Measurements from ENCODE around the gene HLA-B.
"Not testable (repeated sequence)": the region's sequence is repeated elsewhere in the genome, so short reads cannot be mapped to it uniquely, and the experiment has no call there.

The HLA-B gene

GRCh38 chr6:31356946-31357466 lies at the start of gene HLA-B:
Gene HLA-B (minus strand): TSS chr6:31357179. CDS start chr6:31357158, 21 bp downstream.
- DNase-seq (ENCODE audit: low read depth, low spot score) = peak; percentile 49

GRCh38 chr6:31405996-31406395 lies 49.0 kb upstream of the HLA-B start:
- DNase-seq (ENCODE audit: low read depth, low spot score) = no peak

GRCh38 chr6:31404061-31404364 lies 47.0 kb upstream of the HLA-B start:
- not testable (repeated sequence) for DNase-seq (ENCODE audit: low read depth, low spot score)

GRCh38 chr6:31403283-31404060 lies 46.5 kb upstream of the HLA-B start, which contains the start of gene MICA:
Gene MICA (plus strand): TSS chr6:31403595. CDS start chr6:31403633, 38 bp downstream.
- DNase-seq (ENCODE audit: low read depth, low spot score) = peak; percentile 60

DNA sequence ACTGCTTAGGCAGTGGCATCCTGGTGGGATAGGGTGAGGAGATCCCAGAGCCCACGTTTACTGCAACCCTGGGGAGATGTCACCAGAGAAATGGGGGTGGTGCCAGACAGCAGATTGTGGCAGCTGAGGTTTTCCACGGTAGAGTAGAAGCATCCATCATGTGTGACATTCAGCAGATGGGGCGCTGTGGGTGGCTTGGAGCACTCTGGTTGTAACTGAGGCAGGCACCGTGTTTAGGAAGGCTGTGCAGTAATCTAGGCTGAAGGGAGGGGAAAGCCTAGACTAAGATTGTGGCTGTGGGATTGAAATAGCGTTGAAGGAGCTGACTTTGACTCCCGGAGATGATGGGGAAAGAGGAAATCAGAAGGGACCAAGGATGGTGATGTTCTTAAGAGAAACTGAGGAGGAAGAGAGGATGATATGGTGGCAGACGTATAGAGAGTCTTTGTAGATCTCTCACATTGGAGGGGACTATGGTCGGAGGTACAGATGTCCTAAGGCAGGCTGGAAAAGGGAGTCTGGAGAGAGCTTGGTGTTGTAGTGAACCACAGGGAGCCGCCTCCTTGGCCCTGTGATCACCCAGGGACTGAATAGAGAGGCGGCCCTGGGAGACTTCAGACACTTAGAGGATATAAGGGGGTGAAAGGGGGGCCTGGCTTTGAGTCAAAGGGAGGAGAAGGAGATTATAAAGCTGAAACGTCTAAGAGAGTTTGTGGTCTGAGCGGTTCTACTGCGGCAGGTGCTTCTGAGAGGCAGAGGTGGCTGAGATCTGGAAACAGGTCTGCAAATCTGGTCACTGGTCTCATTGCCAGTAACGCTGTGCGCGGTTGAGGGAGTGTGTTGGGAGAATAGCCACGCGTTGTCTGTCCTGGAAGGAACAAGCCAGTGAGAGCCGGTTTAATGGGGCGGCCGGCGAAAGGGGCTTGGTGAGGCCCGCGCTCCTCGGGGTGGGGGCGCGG lies 45.6 kb upstream of the HLA-B start:
- DNase-seq (ENCODE audit: low read depth, low spot score) = no peak

DNA sequence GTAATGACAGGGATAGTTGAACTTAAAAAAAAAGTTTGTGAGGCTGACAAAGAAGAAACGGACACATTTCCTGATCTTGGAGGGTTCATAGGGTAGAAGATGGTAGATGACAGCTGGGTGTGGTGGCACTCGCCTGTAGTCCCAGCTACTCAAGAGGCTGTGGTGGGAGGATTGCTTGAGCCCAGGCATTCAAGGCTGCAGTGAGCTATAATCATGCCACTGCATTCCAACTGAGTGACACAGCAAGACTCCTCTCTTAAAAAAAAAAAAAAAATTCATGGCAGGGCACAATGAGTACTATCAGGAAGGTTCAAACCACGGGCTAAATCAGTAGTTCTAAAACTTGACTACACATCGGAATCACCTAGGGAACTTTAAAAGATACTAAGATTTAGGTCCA lies 44.4 kb upstream of the HLA-B start:
- DNase-seq (ENCODE audit: low read depth, low spot score) = no peak

DNA sequence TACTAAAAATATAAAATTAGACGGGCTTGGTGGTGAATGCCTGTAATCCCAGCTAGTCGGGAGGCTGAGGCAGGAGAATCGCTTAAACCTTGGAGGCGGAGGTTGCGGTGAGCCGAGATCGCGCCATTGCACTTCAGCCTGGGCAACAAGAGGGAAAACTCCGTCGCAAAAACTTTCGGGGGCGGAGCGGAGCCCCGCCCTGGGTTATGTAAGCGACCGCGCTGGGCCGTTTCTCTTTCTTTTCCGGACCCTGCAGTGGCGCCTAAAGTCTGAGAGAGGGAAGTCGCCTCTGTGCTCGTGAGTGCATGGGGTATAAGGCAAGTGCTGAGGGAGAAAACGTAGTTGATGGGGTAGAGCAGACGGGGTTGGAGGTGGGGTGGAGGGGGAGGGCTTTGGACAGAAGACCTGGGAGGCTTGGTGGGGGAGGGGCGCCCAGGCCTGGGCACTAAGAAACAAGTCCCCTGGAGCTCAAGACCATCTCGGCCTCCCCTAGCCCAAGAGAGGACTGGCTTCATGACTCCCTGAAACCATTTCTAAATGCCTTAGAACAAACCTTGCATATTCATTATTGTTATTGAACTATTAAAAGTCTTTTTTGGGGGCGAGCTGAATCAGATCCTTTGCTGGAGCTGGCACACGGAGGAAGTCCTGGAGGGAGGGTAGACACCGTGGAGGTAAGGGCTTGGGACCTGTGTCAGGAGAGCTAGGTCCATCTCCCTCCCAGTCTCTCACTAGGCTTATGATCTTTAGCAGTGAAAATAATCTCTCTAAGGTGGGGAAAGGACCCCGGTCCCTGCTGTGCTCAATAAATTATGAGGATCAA lies 43.7 kb upstream of the HLA-B start:
- DNase-seq (ENCODE audit: low read depth, low spot score) = no peak

DNA sequence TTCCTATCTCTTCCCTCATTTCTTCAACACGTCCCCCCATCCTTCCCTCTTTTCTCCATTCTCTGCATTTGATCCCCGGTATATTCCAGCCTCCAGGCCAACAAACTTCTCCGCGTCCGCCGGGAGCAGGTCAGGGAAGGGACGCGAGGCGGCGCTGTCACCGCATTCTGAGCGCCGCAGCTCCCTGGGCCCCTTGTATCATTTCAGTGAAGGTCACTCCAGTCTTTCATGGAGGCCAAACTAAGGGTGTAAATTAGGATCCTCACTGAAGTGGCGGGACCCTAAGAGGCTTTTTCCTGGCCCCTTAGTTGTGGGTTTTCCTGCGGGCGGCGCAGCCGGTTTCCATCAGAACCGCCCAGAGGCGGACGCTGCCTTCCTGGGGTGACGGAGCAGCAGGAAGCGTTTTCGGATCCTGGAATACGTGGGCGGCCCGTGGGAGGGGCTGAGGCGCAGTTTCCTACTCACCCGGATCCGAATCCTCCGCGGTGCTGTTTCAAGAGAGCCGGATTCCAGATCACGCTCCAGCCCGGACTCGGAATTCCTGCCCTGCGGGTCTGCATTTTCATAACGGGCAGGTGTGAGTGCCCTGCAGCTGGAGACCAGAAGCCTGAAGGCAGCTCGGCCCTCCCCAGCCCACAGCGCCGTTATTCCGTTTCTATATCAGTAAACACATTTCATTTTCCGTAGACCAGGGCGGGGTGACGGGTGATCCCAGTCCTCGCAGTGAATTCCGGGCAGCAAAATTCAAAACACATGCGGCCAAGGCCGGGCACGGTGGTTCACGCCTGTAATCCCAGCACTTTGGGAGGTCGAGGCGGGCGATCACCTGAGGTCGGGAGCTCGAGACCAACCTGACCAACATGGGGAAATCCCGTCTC lies 42.8 kb upstream of the HLA-B start:
- peak; percentile 73 for DNase-seq (ENCODE audit: low read depth, low spot score)

- DNase-seq (ENCODE audit: low read depth, low spot score) = no peak
Observed at GRCh38 chr6:31397901-31398525, 41.0 kb upstream of the HLA-B start.

GRCh38 chr6:31397153-31397499 lies 40.1 kb upstream of the HLA-B start:
- not testable (repeated sequence) for DNase-seq (ENCODE audit: low read depth, low spot score)

- no peak for DNase-seq (ENCODE audit: low read depth, low spot score)
Observed at GRCh38 chr6:31396422-31397152, 39.6 kb upstream of the HLA-B start.

DNA sequence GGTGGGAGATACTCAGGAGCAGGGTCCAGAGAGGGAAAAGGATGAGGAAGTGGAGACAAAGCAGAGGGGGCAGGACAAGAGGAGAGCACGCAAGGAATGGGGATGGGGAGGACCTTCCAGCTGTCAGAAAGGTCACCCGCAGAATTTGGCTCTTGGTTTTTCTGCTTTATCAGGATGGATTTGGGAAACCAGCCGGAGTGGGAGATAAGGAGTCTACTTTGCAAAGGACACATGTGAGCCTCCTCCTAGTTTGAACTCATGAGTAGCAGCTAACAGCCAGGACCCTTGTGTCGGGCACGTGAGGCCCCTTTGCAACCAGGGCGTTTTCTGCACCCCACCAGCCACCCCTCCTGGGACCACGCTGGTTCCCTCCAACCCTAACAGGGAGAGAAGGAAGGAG lies 38.9 kb upstream of the HLA-B start:
- no peak for DNase-seq (ENCODE audit: low read depth, low spot score)

DNA sequence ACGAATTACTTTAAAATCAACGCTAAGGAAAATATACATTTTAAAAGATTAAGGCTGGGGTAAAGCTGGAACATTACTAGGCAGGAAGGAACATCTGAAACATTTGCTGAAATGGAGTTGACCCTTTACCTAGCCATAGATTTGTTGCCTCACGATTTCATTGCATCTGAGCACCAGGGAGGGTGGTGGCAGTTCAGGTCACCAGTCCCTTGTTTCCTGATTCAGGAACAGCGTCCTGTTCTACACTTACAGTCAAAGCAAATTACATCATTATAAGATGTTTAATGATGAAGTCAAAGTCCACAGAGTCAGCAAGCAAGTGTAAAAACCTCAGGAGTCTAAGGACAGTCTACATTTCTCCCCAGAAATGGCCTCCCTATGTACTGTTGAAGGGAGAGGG lies 37.4 kb upstream of the HLA-B start:
- DNase-seq (ENCODE audit: low read depth, low spot score) = no peak

- DNase-seq (ENCODE audit: low read depth, low spot score) = no peak
Observed at GRCh38 chr6:31393932-31394331, 37.0 kb upstream of the HLA-B start.

GRCh38 chr6:31389802-31390132 lies 32.8 kb upstream of the HLA-B start:
- DNase-seq (ENCODE audit: low read depth, low spot score) = not testable (repeated sequence)

GRCh38 chr6:31388916-31389801 lies 32.2 kb upstream of the HLA-B start:
- DNase-seq (ENCODE audit: low read depth, low spot score) = not testable (repeated sequence)

DNA sequence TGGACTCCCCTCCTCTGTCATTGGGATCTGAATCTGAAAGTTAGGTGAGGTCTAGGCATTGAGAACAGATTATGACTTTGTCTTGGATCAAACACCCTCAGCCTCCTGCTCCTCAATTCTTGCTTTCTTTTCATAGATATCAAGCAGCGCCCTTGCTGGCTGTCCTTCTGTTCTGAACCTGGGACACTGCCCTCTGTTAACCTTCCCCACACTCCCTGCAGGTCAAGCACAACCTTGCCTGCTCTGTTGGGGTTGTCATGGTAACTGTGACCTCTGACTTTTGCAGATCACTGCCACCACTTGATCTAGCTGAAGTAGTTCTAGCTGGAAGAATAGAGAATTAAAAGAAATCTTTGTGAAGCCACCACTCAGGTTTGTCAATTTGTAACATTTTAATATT lies 30.0 kb upstream of the HLA-B start:
- no peak for DNase-seq (ENCODE audit: low read depth, low spot score)

DNA sequence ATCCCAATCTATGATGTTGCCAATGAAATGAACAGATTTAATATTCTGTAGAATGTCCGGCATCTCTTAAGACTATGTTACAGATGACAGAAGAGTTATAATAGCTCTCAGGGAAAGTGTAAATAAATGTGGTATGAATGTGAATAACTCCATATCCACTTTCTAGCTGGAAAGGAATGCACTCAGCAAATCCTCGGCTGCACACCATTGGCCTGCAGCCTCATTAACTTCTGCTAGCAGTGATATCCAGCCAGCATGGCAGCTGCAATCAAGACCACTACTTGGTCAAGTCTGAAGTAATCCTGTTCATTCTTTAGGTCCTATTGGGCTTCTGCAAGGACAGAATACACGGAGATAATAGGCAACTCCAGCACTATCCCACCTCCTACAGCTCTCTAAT lies 29.1 kb upstream of the HLA-B start:
- no peak for DNase-seq (ENCODE audit: low read depth, low spot score)

DNA sequence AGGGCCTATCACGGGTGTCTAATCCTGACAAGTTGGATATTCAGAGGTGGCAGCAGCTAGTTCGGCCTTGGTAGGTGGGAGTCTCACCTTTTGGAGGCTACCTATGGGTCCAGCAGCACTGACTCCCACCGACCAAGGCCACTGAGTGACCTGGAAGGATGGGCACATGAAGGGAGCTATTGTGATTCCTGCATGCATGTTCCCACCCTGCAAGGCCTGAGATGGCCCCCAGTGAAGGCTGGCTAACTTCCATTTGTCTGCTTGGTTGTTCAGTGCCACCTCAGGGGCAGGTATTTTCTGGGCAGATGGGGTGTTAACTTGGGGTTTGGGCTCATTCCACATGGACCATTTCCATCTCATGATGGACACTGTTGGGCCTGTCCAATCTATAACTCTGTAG lies 28.1 kb upstream of the HLA-B start:
- no peak for DNase-seq (ENCODE audit: low read depth, low spot score)
